Kidney (tissue), 14 donors: ENCODE data around the gene FN1. TPM values are rescaled to one million over a fixed set of nuclear protein-coding genes. Genes with fewer than 3 reads are reported as not detected.
A peak's percentile ranks its signal among the peaks of the same experiment; 100 is the strongest.
"Not testable (repeated sequence)": the region's sequence is repeated elsewhere in the genome, so short reads cannot be mapped to it uniquely, and the experiment has no call there.

ENCODE experiments used
- DNase-seq, 5 donors: peaks; one replicate each; pipeline ENCODE4 v3.0.0-alpha.2; 2013 to 2020
- FAIRE-seq: peaks from 2 replicates; lab custom pipeline; 2012; peaks lifted over from hg19 to GRCh38; lab: Jason Lieb, UNC
- H3K27ac ChIP-seq, 2 donors: one replicate each; pipeline ENCODE4 v1.7.0; 2013; ENCODE audit warnings: low read depth in 2 of 2, low read length in 2 of 2, inconsistent platforms in 1 of 2
- H3K27me3 ChIP-seq: one replicate; pipeline ENCODE4 v1.7.1; 2013; ENCODE audit warnings: low read length, inconsistent platforms; ENCODE audit not compliant: control insufficient read depth, insufficient read depth
- H3K36me3 ChIP-seq, 3 donors: one replicate each; pipeline versions ENCODE4 v1.7.0 to v1.7.1; 2013; ENCODE audit warnings: low read length in 3 of 3, control low read depth in 1 of 3, inconsistent platforms in 1 of 3; ENCODE audit not compliant: insufficient read depth in 3 of 3, control insufficient read depth in 2 of 3
- H3K4me1 ChIP-seq, 3 donors: one replicate each; pipeline versions ENCODE4 v1.7.0 to v1.7.1; 2013; ENCODE audit warnings: low read length in 3 of 3, inconsistent platforms in 1 of 3, low read depth in 1 of 3; ENCODE audit not compliant: control insufficient read depth in 2 of 3, insufficient read depth in 2 of 3
- H3K4me3 ChIP-seq, 3 donors: one replicate each; pipeline versions ENCODE4 v1.7.0 to v1.8.1; 2013; ENCODE audit warnings: low read length in 3 of 3, control low read depth in 1 of 3, inconsistent platforms in 1 of 3
- H3K9ac ChIP-seq, 3 donors: one replicate each; pipeline versions ENCODE4 v1.7.0 to v1.7.1; 2013; ENCODE audit warnings: low read length in 3 of 3, control low read depth in 1 of 3, inconsistent platforms in 1 of 3
- H3K9me3 ChIP-seq, 3 donors: one replicate each; pipeline versions ENCODE4 v1.7.0 to v1.7.1; 2013; ENCODE audit warnings: low read length in 3 of 3, control low read depth in 1 of 3, inconsistent platforms in 1 of 3; ENCODE audit not compliant: control insufficient read depth in 2 of 3, insufficient read depth in 1 of 3
- CTCF ChIP-seq: IDR thresholded peaks from 3 replicates; pipeline ENCODE4 v1.5.1; 2012; ENCODE audit warnings: mild to moderate bottlenecking, moderate library complexity, borderline replicate concordance; ENCODE audit not compliant: insufficient read depth; ENCODE audit errors: extremely low read depth
- intact Hi-C: fragments of 100-400 bp; cut with DNase I; formaldehyde crosslinking; loops from one replicate; pipeline ENCODE4 v1.11.1; 2022
- polyA plus RNA-seq: library from polyadenylated mRNA; stranded (reverse); fragments of 350-450 nt; fragmentation: Illumina TruSeq; extraction: RNeasy Lipid Tissue Mini Kit (QIAGEN cat#74804); gene quantifications from one replicate; pipeline ENCODE4 v1.2.3, GENCODE V29; 2014; ENCODE audit warnings: low read depth, low replicate concordance; ENCODE audit not compliant: insufficient read depth
- total RNA-seq: library from RNA; stranded (reverse); fragmentation: NEBNext Ultra II Directional; extraction: Animal tissue kit (Norgen Biotek cat#: 25700); gene quantifications from one replicate; pipeline ENCODE4 v1.2.1, GENCODE V29; 2021
- donor health status: control.
- donor health status: control.
- donor health status: control.
- donor health status: control.
- donor health status: control.
- donor health status: DM: yes; HTN: yes; CAD: no.
- donor health status: Normal renal cell carcinoma (clear cell type).

Gene FN1
- total and polyA plus RNA-seq, 2 donors from 2014 or later = 92.1 to 289 TPM

GRCh38 chr2:215311625-215312396, 124.1 kb downstream of the FN1 start, which contains the start of gene ATIC:
ATIC (plus strand) TSS chr2:215312059; CDS start chr2:215312143, 84 bp downstream.
- DNase-seq (peak; percentile 93 to 98 (median 95)), FAIRE-seq (no peak)
- Histone ChIP-seq H3K9me3 (no peaks in the 10 kb centered on the region), H3K4me1 (peaks cover 0 to 6% (median 5%) of the 10 kb centered on the region in 3 donors), H3K27ac (peak within 1 kb of the TSS; percentile 71 to 83), H3K9ac (peak within 1 kb of the TSS; percentile 70 to 85 (median 80)), H3K36me3 (no peaks in the 10 kb centered on the region), H3K4me3 (peak within 1 kb of the TSS; percentile 86 to 95 (median 87)), H3K27me3 (no peaks in the 10 kb centered on the region)
- intact Hi-C loops = no loop called here
- TF ChIP-seq CTCF = peak; percentile 1

GRCh38 chr2:215311259-215311624, 124.6 kb downstream of the FN1 start:
- H3K9ac ChIP-seq = peak overlapping the region in 2 of 3 donors; percentile 70 to 80
- H3K4me3 ChIP-seq = peak overlapping the region; percentile 86 to 95 (median 87)
- intact Hi-C loops, H3K4me1 ChIP-seq, H3K9me3 ChIP-seq, H3K27me3 ChIP-seq, H3K36me3 ChIP-seq, FAIRE-seq, H3K27ac ChIP-seq: not testable (repeated sequence)
- peak in 1 of 5 donors; percentile 57 for DNase-seq

Other genes starting within 250 kb of the FN1 start
- gene ATIC, start 124.0 kb downstream of the FN1 start, total RNA-seq = 75.9 TPM
- gene ATIC, start 124.0 kb downstream of the FN1 start, polyA plus RNA-seq = 101 TPM